DND-41 (cell line): ENCODE measurements around the gene CANT1.

Source experiments
- ATAC-seq: fragments of 200-7000 bp; cut with Tn5 transposase; 3 replicates; pipeline ENCODE4 v1.9.1; 2021; ENCODE audit warnings: low read depth; ENCODE audit not compliant: insufficient read depth
- DNase-seq: peaks from one replicate; pipeline ENCODE4 v3.0.0-alpha.2; 2020
- H2AFZ ChIP-seq: 2 replicates; pipeline ENCODE4 v1.6.0; 2012; ENCODE audit warnings: low read depth, low read length
- H3K27ac ChIP-seq: 2 replicates; pipeline ENCODE4 v1.5.1; 2012; ENCODE audit warnings: low read length, inconsistent platforms
- H3K27me3 ChIP-seq: fragments of 200-600 bp; sonication (generic); 2 replicates; pipeline ENCODE4 v1.6.0; 2012; ENCODE audit warnings: low read length, mild to moderate bottlenecking, inconsistent platforms; ENCODE audit not compliant: insufficient read depth, poor library complexity
- H3K36me3 ChIP-seq: 2 replicates; pipeline ENCODE4 v1.5.1; 2012; ENCODE audit warnings: low read length, inconsistent platforms; ENCODE audit not compliant: insufficient read depth
- H3K4me1 ChIP-seq: 2 replicates; pipeline ENCODE4 v1.5.1; 2012; ENCODE audit warnings: mild to moderate bottlenecking, low read length; ENCODE audit not compliant: insufficient read depth
- H3K4me2 ChIP-seq: 2 replicates; pipeline ENCODE4 v1.6.0; 2012; ENCODE audit warnings: mild to moderate bottlenecking, moderate library complexity, low read length, inconsistent platforms; ENCODE audit not compliant: insufficient read depth
- H3K4me3 ChIP-seq, 2 experiments: fragments of 200-600 bp in 1 of 2; shearing (Covaris generic) in 1 of 2; 2 replicates each; pipeline ENCODE4 v1.5.1; 2012 to 2016; ENCODE audit warnings: inconsistent platforms in 2 of 2, low read length in 2 of 2, mild to moderate bottlenecking in 2 of 2, low read depth in 1 of 2, moderate library complexity in 1 of 2
- H3K79me2 ChIP-seq: 2 replicates; pipeline ENCODE4 v1.6.0; 2012; ENCODE audit warnings: low read length, inconsistent platforms; ENCODE audit not compliant: insufficient read depth
- H3K9ac ChIP-seq: 2 replicates; pipeline ENCODE4 v1.6.0; 2012; ENCODE audit warnings: low read depth, mild to moderate bottlenecking, inconsistent platforms, low read length, moderate library complexity
- H3K9me3 ChIP-seq: 2 replicates; pipeline ENCODE4 v1.5.1; 2012; ENCODE audit warnings: low read length, moderate library complexity, mild to moderate bottlenecking, inconsistent platforms; ENCODE audit not compliant: insufficient read depth, severe bottlenecking
- H4K20me1 ChIP-seq: 2 replicates; pipeline ENCODE4 v1.6.0; 2012; ENCODE audit warnings: low read length; ENCODE audit not compliant: insufficient read depth
- EZH2 ChIP-seq: IDR thresholded peaks from 3 replicates; pipeline ENCODE4 v1.6.1; 2012; ENCODE audit warnings: borderline replicate concordance, low read depth, mild to moderate bottlenecking, moderate library complexity, low read length, inconsistent platforms; ENCODE audit not compliant: severe bottlenecking
- TF ChIP-seq, protein P1 (sequence below): IDR thresholded peaks from 2 replicates; pipeline ENCODE4 v1.5.1; 2012; ENCODE audit warnings: borderline replicate concordance, low read length, moderate library complexity, mild to moderate bottlenecking; ENCODE audit not compliant: poor library complexity, severe bottlenecking; ENCODE audit errors: extremely low read depth

The CANT1 gene

DNA sequence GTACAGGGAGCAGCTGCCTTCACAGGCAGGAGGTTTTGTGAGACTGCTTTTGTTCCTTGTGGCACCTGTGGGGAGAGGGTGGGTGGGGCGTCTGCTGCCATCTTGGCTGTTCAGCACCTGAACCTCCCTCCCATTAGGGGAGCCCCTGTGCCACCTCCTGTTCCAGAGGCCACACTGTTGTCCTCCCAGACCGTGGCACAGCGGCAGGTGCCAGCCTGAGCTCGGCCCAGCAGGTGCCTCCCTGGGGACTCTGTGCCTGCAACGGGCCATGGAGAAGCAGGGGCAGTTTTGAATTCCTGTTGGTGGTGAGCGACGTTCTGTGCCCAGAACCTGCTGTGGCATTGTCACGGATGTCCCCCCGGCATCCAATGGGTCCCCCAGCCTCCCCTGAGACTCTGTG, 39.7 kb downstream of the CANT1 start:
- Histone ChIP-seq H3K9ac (no peak overlapping the region), H3K36me3 (peaks cover 69% of the 10 kb centered on the region), H3K27me3 (no peaks in the 10 kb centered on the region), H3K4me3 (no peak overlapping the region), H3K4me2 (no peak overlapping the region), H3K27ac (no peak overlapping the region), H3K9me3 (no peaks in the 10 kb centered on the region), H3K79me2 (peaks cover 4% of the 10 kb centered on the region), H4K20me1 (peaks cover 43% of the 10 kb centered on the region), H3K4me1 (peaks cover 3% of the 10 kb centered on the region; the same call in 1 of the 2 replicates), H2AFZ (no peak overlapping the region)
- TF ChIP-seq, protein P1, sequence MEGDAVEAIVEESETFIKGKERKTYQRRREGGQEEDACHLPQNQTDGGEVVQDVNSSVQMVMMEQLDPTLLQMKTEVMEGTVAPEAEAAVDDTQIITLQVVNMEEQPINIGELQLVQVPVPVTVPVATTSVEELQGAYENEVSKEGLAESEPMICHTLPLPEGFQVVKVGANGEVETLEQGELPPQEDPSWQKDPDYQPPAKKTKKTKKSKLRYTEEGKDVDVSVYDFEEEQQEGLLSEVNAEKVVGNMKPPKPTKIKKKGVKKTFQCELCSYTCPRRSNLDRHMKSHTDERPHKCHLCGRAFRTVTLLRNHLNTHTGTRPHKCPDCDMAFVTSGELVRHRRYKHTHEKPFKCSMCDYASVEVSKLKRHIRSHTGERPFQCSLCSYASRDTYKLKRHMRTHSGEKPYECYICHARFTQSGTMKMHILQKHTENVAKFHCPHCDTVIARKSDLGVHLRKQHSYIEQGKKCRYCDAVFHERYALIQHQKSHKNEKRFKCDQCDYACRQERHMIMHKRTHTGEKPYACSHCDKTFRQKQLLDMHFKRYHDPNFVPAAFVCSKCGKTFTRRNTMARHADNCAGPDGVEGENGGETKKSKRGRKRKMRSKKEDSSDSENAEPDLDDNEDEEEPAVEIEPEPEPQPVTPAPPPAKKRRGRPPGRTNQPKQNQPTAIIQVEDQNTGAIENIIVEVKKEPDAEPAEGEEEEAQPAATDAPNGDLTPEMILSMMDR: no peak
- TF ChIP-seq EZH2: no peak
- ATAC-seq: no peak
- no peak for DNase-seq

GRCh38 chr17:78967782-78968362, 41.7 kb downstream of the CANT1 start:
- H3K4me1 ChIP-seq: peaks cover 3% of the 10 kb centered on the region; the same call in 1 of the 2 replicates
- H3K79me2 ChIP-seq: peaks cover 4% of the 10 kb centered on the region
- no peak overlapping the region for H2AFZ ChIP-seq
- TF ChIP-seq, protein P1: no peak
- TF ChIP-seq EZH2: no peak
- H3K9me3 ChIP-seq: no peaks in the 10 kb centered on the region
- no peaks in the 10 kb centered on the region for H3K27me3 ChIP-seq
- H3K9ac ChIP-seq: no peak overlapping the region
- peaks cover 40% of the 10 kb centered on the region for H4K20me1 ChIP-seq
- no peak overlapping the region for H3K27ac ChIP-seq
- no peak for DNase-seq
- no peak for ATAC-seq
- H3K36me3 ChIP-seq: peaks cover 55% of the 10 kb centered on the region
- no peak overlapping the region for H3K4me3 ChIP-seq
- H3K4me2 ChIP-seq: no peak overlapping the region

GRCh38 chr17:78966910-78967600, 42.5 kb downstream of the CANT1 start:
- Histone ChIP-seq H3K9me3 (no peaks in the 10 kb centered on the region), H4K20me1 (peaks cover 39% of the 10 kb centered on the region), H2AFZ (no peak overlapping the region), H3K27me3 (no peaks in the 10 kb centered on the region), H3K36me3 (peaks cover 47% of the 10 kb centered on the region), H3K4me3 (no peak overlapping the region), H3K4me2 (no peak overlapping the region), H3K79me2 (peaks cover 4% of the 10 kb centered on the region), H3K4me1 (peaks cover 3% of the 10 kb centered on the region; the same call in 1 of the 2 replicates), H3K9ac (no peak overlapping the region), H3K27ac (no peak overlapping the region)
- no peak for ATAC-seq
- no peak for DNase-seq
- TF ChIP-seq, protein P1: no peak
- TF ChIP-seq EZH2: no peak
